HFFc6 (cell line): Measurements from ENCODE around the gene CAPN14. TPM values are rescaled to one million over a fixed set of nuclear protein-coding genes. Genes with fewer than 3 reads are reported as not detected.

ENCODE experiments used
- DNase-seq: peaks from one replicate; pipeline ENCODE4 v3.0.0-alpha.2; 2018
- H3K27ac Mint-ChIP-seq: 2 replicates; pipeline ENCODE4 v1.8.0; 2020; ENCODE audit warnings: mild to moderate bottlenecking, mixed read lengths
- H3K27me3 Mint-ChIP-seq: 2 replicates; pipeline ENCODE4 v1.8.0; 2021; ENCODE audit warnings: mild to moderate bottlenecking, moderate library complexity, mixed read lengths; ENCODE audit not compliant: insufficient read depth
- H3K36me3 Mint-ChIP-seq: 2 replicates; pipeline ENCODE4 v1.8.0; 2021; ENCODE audit warnings: low read depth, mixed read lengths
- H3K4me1 Mint-ChIP-seq: 2 replicates; pipeline ENCODE4 v1.8.0; 2020; ENCODE audit warnings: low read depth, mixed read lengths
- H3K4me3 Mint-ChIP-seq: 2 replicates; pipeline ENCODE4 v1.8.0; 2020; ENCODE audit warnings: mild to moderate bottlenecking, moderate library complexity, mixed read lengths
- H3K9me3 Mint-ChIP-seq: 2 replicates; pipeline ENCODE4 v1.8.0; 2020; ENCODE audit warnings: mild to moderate bottlenecking, mixed read lengths
- CTCF ChIP-seq: fragments of 200-600 bp; sonication (generic); IDR thresholded peaks from 2 replicates; pipeline ENCODE4 v1.5.0; 2021; ENCODE audit warnings: antibody characterized with exemption, mild to moderate bottlenecking
- long read RNA-seq: library from polyadenylated mRNA; unstranded; transcript quantifications from one replicate; pipeline ENCODE4 v2.0.0, GENCODE V29; 2019
- total RNA-seq, 6 experiments: library from RNA; stranded (reverse); fragmentation: NEBNext Ultra II Directional; extraction: Animal tissue kit (Norgen Biotek cat#: 25700); gene quantifications; 2 replicates in 1 of 6; 3 replicates in 5 of 6; pipeline ENCODE4 v1.2.3, GENCODE V29; 2021

The CAPN14 gene
- total RNA-seq, result under 1 TPM; 0.06 to 0.14 (median 0.07) TPM
- long read RNA-seq, result 0 reads

- H3K9me3 Mint-ChIP-seq, result no peaks in the 10 kb centered on the region
- H3K36me3 Mint-ChIP-seq, result no peaks in the 10 kb centered on the region
- H3K4me3 Mint-ChIP-seq, result no peak within 1 kb of the TSS
- H3K4me1 Mint-ChIP-seq, result no peaks in the 10 kb centered on the region
- no peak within 1 kb of the TSS for H3K27ac Mint-ChIP-seq
- no peak for DNase-seq
- no peak for TF ChIP-seq CTCF
- peaks cover 25% of the 10 kb centered on the region for H3K27me3 Mint-ChIP-seq
Measured at GRCh38 chr2:31217465-31218200, at the start of gene CAPN14. Gene CAPN14 (minus strand): TSS chr2:31217515. CDS start chr2:31205447, 12,068 bp downstream.

- no peak for DNase-seq
- no peak overlapping the region for H3K27ac Mint-ChIP-seq
- H3K4me3 Mint-ChIP-seq, result no peak overlapping the region
- no peaks in the 10 kb centered on the region for H3K9me3 Mint-ChIP-seq
- H3K36me3 Mint-ChIP-seq, result peaks cover 36% of the 10 kb centered on the region
- no peak for TF ChIP-seq CTCF
- H3K27me3 Mint-ChIP-seq, result no peaks in the 10 kb centered on the region; the same call in 1 of the 2 replicates
- peaks cover 38% of the 10 kb centered on the region for H3K4me1 Mint-ChIP-seq
Measured at GRCh38 chr2:31266804-31267203, 49.5 kb upstream of the CAPN14 start.

GRCh38 chr2:31265234-31265633 is 47.9 kb upstream of the CAPN14 start:
- H3K4me1 Mint-ChIP-seq, result peaks cover 23% of the 10 kb centered on the region
- no peak for DNase-seq
- no peak overlapping the region for H3K27ac Mint-ChIP-seq
- H3K36me3 Mint-ChIP-seq, result peaks cover 44% of the 10 kb centered on the region
- TF ChIP-seq CTCF, result no peak
- no peaks in the 10 kb centered on the region; the same call in 1 of the 2 replicates for H3K27me3 Mint-ChIP-seq
- H3K4me3 Mint-ChIP-seq, result no peak overlapping the region
- no peaks in the 10 kb centered on the region for H3K9me3 Mint-ChIP-seq

- Mint-ChIP-seq H3K4me1 (peaks cover 13% of the 10 kb centered on the region), H3K9me3 (no peaks in the 10 kb centered on the region), H3K4me3 (no peak overlapping the region), H3K27ac (no peak overlapping the region), H3K27me3 (no peaks in the 10 kb centered on the region; the same call in 1 of the 2 replicates), H3K36me3 (peaks cover 53% of the 10 kb centered on the region)
- no peak for DNase-seq
- TF ChIP-seq CTCF, result 0 out of 2 replicates have a peak, but pooled peaks have one; percentile 25
Measured at GRCh38 chr2:31263636-31264190, 46.4 kb upstream of the CAPN14 start.

- Mint-ChIP-seq H3K4me1 (peaks cover 15% of the 10 kb centered on the region), H3K4me3 (no peak overlapping the region), H3K27me3 (no peaks in the 10 kb centered on the region; the same call in 1 of the 2 replicates), H3K36me3 (peaks cover 53% of the 10 kb centered on the region), H3K27ac (no peak overlapping the region), H3K9me3 (no peaks in the 10 kb centered on the region)
- no peak for TF ChIP-seq CTCF
- DNase-seq, result no peak
Measured at GRCh38 chr2:31260870-31261269, 43.6 kb upstream of the CAPN14 start.
